H9 (cell line): ENCODE data around the gene CYTIP. TPM values are rescaled to one million over a fixed set of nuclear protein-coding genes. Genes with fewer than 3 reads are reported as not detected.

Experiments used
- DNase-seq: peaks from one replicate; pipeline ENCODE4 v3.0.0-alpha.2; 2017
- H2AFZ ChIP-seq: one replicate; pipeline ENCODE4 v1.6.1; 2013; ENCODE audit warnings: mild to moderate bottlenecking, low read length, control low read depth, moderate library complexity
- H2AK5ac ChIP-seq: 2 replicates; pipeline ENCODE4 v1.6.1; 2013; ENCODE audit warnings: low read length, control low read depth, mixed read lengths; ENCODE audit not compliant: insufficient read length
- H2BK120ac ChIP-seq: one replicate; pipeline ENCODE4 v1.6.1; 2013; ENCODE audit warnings: low read depth, mild to moderate bottlenecking, low read length, control low read depth, inconsistent platforms; ENCODE audit not compliant: poor library complexity, severe bottlenecking
- H2BK12ac ChIP-seq: 2 replicates; pipeline ENCODE4 v1.6.1; 2013; ENCODE audit warnings: low read length, control low read depth, mixed read lengths, low read depth; ENCODE audit not compliant: insufficient read length
- H2BK15ac ChIP-seq: 2 replicates; pipeline ENCODE4 v1.6.1; 2013; ENCODE audit warnings: low read depth, low read length, control low read depth
- H2BK20ac ChIP-seq: one replicate; pipeline ENCODE4 v1.6.1; 2013; ENCODE audit warnings: low read depth, mild to moderate bottlenecking, low read length, control low read depth, inconsistent platforms; ENCODE audit not compliant: poor library complexity, severe bottlenecking
- H2BK5ac ChIP-seq: 2 replicates; pipeline ENCODE4 v1.6.1; 2013; ENCODE audit warnings: low read length, control low read depth, mixed read lengths; ENCODE audit not compliant: insufficient read length
- H3K14ac ChIP-seq: 2 replicates; pipeline ENCODE4 v1.6.1; 2013; ENCODE audit warnings: low read length, control low read depth; ENCODE audit not compliant: insufficient read depth
- H3K18ac ChIP-seq: 2 replicates; pipeline ENCODE4 v1.6.1; 2013; ENCODE audit warnings: low read depth, mild to moderate bottlenecking, mixed read lengths, low read length, control low read depth; ENCODE audit not compliant: insufficient read length
- H3K23ac ChIP-seq: 2 replicates; pipeline ENCODE4 v1.6.1; 2013; ENCODE audit warnings: low read length, control low read depth, mixed read lengths, low read depth; ENCODE audit not compliant: insufficient read length
- H3K23me2 ChIP-seq: 2 replicates; pipeline ENCODE4 v1.6.1; 2013; ENCODE audit warnings: low read depth, mild to moderate bottlenecking, mixed read lengths, low read length, control low read depth; ENCODE audit not compliant: insufficient read length, poor library complexity, severe bottlenecking
- H3K27ac ChIP-seq: 2 replicates; pipeline ENCODE4 v1.5.1; 2013; ENCODE audit warnings: low read length, control low read depth, mixed read lengths, low read depth; ENCODE audit not compliant: insufficient read length
- H3K27me3 ChIP-seq: 2 replicates; pipeline ENCODE4 v1.6.1; 2013; ENCODE audit warnings: low read length, control low read depth, inconsistent platforms; ENCODE audit not compliant: insufficient read depth
- H3K4ac ChIP-seq: 2 replicates; pipeline ENCODE4 v1.6.1; 2013; ENCODE audit warnings: low read depth, mild to moderate bottlenecking, control low read depth, inconsistent platforms, low read length, moderate library complexity
- H3K4me1 ChIP-seq: 2 replicates; pipeline ENCODE4 v1.6.1; 2013; ENCODE audit warnings: low read length, control low read depth, inconsistent platforms; ENCODE audit not compliant: insufficient read depth
- H3K4me2 ChIP-seq: 2 replicates; pipeline ENCODE4 v1.6.1; 2013; ENCODE audit warnings: low read length, control low read depth, mixed read lengths; ENCODE audit not compliant: insufficient read length, insufficient read depth
- H3K56ac ChIP-seq: 2 replicates; pipeline ENCODE4 v1.6.1; 2013; ENCODE audit warnings: low read depth, mild to moderate bottlenecking, mixed read lengths, low read length, control low read depth; ENCODE audit not compliant: insufficient read length
- H3K79me1 ChIP-seq: 2 replicates; pipeline ENCODE4 v1.6.1; 2013; ENCODE audit warnings: low read depth, mild to moderate bottlenecking, moderate library complexity, low read length, control low read depth, inconsistent platforms; ENCODE audit not compliant: insufficient read depth, poor library complexity, severe bottlenecking
- H3K79me2 ChIP-seq: 2 replicates; pipeline ENCODE4 v1.6.1; 2013; ENCODE audit warnings: low read length, control low read depth, inconsistent platforms; ENCODE audit not compliant: insufficient read depth
- H3K9ac ChIP-seq: 2 replicates; pipeline ENCODE4 v1.6.1; 2013; ENCODE audit warnings: low read length, control low read depth, mixed read lengths; ENCODE audit not compliant: insufficient read length; ENCODE audit errors: extremely low read depth
- H3K9me3 ChIP-seq: one replicate; pipeline ENCODE4 v1.6.1; 2013; ENCODE audit warnings: low read depth, low read length, inconsistent platforms; ENCODE audit not compliant: control insufficient read depth
- H3T11ph ChIP-seq: one replicate; pipeline ENCODE4 v1.6.1; 2013; ENCODE audit warnings: mild to moderate bottlenecking, low read length, control low read depth, inconsistent platforms
- H4K20me1 ChIP-seq: one replicate; pipeline ENCODE4 v1.6.1; 2013; ENCODE audit not compliant: control insufficient read depth, insufficient read length, insufficient read depth
- H4K5ac ChIP-seq: 2 replicates; pipeline ENCODE4 v1.6.1; 2013; ENCODE audit warnings: low read depth, mild to moderate bottlenecking, mixed read lengths, low read length, control low read depth; ENCODE audit not compliant: insufficient read length
- H4K8ac ChIP-seq: replicated peaks from 2 replicates; pipeline ENCODE4 v1.6.1; 2013; ENCODE audit warnings: low read length, control low read depth, mixed read lengths, low read depth; ENCODE audit not compliant: insufficient read length
- H4K91ac ChIP-seq: 2 replicates; pipeline ENCODE4 v1.6.1; 2013; ENCODE audit warnings: low read depth, mild to moderate bottlenecking, moderate library complexity, mixed read lengths, low read length, control low read depth; ENCODE audit not compliant: insufficient read length
- H3K27ac Mint-ChIP-seq, 3 experiments: 2 replicates in 2 of 3; 3 replicates in 1 of 3; pipeline ENCODE4 v1.8.0; 2020 to 2021; ENCODE audit warnings: mixed read lengths in 3 of 3, mild to moderate bottlenecking in 1 of 3, moderate library complexity in 1 of 3
- H3K27me3 Mint-ChIP-seq: 2 replicates; pipeline ENCODE4 v1.8.0; 2021; ENCODE audit warnings: low read depth, mild to moderate bottlenecking, moderate library complexity, mixed read lengths
- H3K36me3 Mint-ChIP-seq, 3 experiments: 2 replicates in 2 of 3; 3 replicates in 1 of 3; pipeline ENCODE4 v1.8.0; 2020 to 2021; ENCODE audit warnings: low read depth in 3 of 3, mixed read lengths in 3 of 3; ENCODE audit not compliant: insufficient read depth in 1 of 3
- H3K4me1 Mint-ChIP-seq, 2 experiments: 2 replicates each; pipeline ENCODE4 v1.8.0; 2020; ENCODE audit warnings: mixed read lengths in 2 of 2
- H3K4me3 Mint-ChIP-seq, 2 experiments: 2 replicates in 1 of 2; 3 replicates in 1 of 2; pipeline ENCODE4 v1.8.0; 2020 to 2021; ENCODE audit warnings: mild to moderate bottlenecking in 2 of 2, mixed read lengths in 2 of 2, moderate library complexity in 1 of 2
- H3K9me3 Mint-ChIP-seq, 2 experiments: 2 replicates in 1 of 2; 3 replicates in 1 of 2; pipeline ENCODE4 v1.8.0; 2020; ENCODE audit warnings: mild to moderate bottlenecking in 2 of 2, mixed read lengths in 2 of 2, moderate library complexity in 1 of 2
- WGBS: extraction: QIAGEN DNeasy Blood & Tissue Kit; methylation state at CpG from one replicate; pipeline ENCODE4 v1.1.7; 2013; ENCODE audit warnings: missing lambda C conversion rate, low lambda C conversion rate, mixed read lengths; ENCODE audit not compliant: insufficient read length; ENCODE audit errors: extremely low coverage; 5-methylcytosine and 5-hydroxymethylcytosine counted together
- total RNA-seq: library from RNA; stranded (reverse); gene quantifications from 2 replicates; pipeline ENCODE4 v1.2.1, GENCODE V29; 2021
- TF ChIP-seq, protein P1 (sequence below): fragments of 200-600 bp; sonication (generic); conservative IDR thresholded peaks from 3 replicates; pipeline ENCODE4 v1.8.0; 2021; ENCODE audit warnings: antibody characterized with exemption, mild to moderate bottlenecking

CYTIP gene
- total RNA-seq, 1 experiment from 2014 or later, result 0.28 TPM

DNA sequence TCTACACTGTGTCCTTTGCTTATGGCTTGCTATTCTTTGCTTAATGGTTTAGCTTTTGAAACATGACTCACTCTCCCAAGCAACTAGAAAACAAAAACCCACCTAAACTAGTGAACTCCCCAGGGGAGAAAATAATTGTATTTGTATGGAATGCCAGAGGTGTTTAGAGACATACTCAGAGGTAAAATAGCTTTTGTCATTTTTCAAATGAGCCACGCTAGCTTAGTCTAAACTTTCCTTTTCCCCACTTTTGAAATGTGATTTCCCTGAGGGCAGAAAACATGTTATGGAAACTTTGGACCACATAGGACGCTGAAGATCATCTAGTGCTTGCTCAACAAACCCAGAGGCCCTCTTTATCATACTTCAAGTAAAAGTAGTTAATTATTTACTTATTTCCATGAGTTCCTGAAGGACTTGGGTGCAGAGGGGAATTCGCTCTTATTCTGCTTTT, 16.5 kb upstream of the CYTIP start:
- Histone ChIP-seq H2BK12ac (no peak overlapping the region), H3K79me1 (no peaks in the 10 kb centered on the region), H3K27me3 (no peaks in the 10 kb centered on the region), H3K9ac (no peak overlapping the region), H3K4me2 (no peak overlapping the region), H3K4ac (no peak overlapping the region), H4K91ac (no peak overlapping the region), H3K27ac (no peak overlapping the region), H2BK20ac (no peak overlapping the region), H3K4me1 (no peaks in the 10 kb centered on the region), H4K8ac (no peak overlapping the region), H3K18ac (no peak overlapping the region), H2BK5ac (no peak overlapping the region), H3K9me3 (no peaks in the 10 kb centered on the region), H4K20me1 (no peaks in the 10 kb centered on the region), H2BK120ac (no peak overlapping the region), H3K23me2 (no peaks in the 10 kb centered on the region), H3K56ac (no peak overlapping the region), H2BK15ac (no peak overlapping the region), H2AK5ac (no peak overlapping the region), H3K23ac (no peak overlapping the region), H3K79me2 (no peaks in the 10 kb centered on the region), H3T11ph (no peak overlapping the region), H3K14ac (no peak overlapping the region), H2AFZ (no peak overlapping the region), H4K5ac (no peak overlapping the region)
- no peak for DNase-seq
- peaks cover 18% of the 10 kb centered on the region in 2 experiments for H3K4me1 Mint-ChIP-seq
- no peaks in the 10 kb centered on the region for H3K9me3 Mint-ChIP-seq
- peak overlapping the region; percentile 18 to 47 (median 32); a peak in 3 of 7 replicates for H3K27ac Mint-ChIP-seq
- WGBS, result no CpG with 5 or more reads among the region's 3 CpGs
- H3K27me3 Mint-ChIP-seq, result no peaks in the 10 kb centered on the region
- H3K36me3 Mint-ChIP-seq, result no peaks in the 10 kb centered on the region
- TF ChIP-seq, protein P1, sequence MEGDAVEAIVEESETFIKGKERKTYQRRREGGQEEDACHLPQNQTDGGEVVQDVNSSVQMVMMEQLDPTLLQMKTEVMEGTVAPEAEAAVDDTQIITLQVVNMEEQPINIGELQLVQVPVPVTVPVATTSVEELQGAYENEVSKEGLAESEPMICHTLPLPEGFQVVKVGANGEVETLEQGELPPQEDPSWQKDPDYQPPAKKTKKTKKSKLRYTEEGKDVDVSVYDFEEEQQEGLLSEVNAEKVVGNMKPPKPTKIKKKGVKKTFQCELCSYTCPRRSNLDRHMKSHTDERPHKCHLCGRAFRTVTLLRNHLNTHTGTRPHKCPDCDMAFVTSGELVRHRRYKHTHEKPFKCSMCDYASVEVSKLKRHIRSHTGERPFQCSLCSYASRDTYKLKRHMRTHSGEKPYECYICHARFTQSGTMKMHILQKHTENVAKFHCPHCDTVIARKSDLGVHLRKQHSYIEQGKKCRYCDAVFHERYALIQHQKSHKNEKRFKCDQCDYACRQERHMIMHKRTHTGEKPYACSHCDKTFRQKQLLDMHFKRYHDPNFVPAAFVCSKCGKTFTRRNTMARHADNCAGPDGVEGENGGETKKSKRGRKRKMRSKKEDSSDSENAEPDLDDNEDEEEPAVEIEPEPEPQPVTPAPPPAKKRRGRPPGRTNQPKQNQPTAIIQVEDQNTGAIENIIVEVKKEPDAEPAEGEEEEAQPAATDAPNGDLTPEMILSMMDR, result no peak
- H3K4me3 Mint-ChIP-seq, result no peak overlapping the region
